Cardiac muscle cell (in vitro differentiated cells and primary cell): Measurements from ENCODE around the gene CHN2. TPM values are rescaled to one million over a fixed set of nuclear protein-coding genes. Genes with fewer than 3 reads are reported as not detected.

Experiments
- DNase-seq, 2 donors: peaks; one replicate each; pipeline versions ENCODE4 v3.0.0 to v3.0.0-alpha.2; 2010 to 2017; ENCODE audit warnings: low read depth in 1 of 2, low spot score in 1 of 2
- H3K27ac ChIP-seq: fragments of 200-600 bp; sonication (generic); 2 replicates; pipeline ENCODE4 v1.5.1; 2016
- H3K27me3 ChIP-seq: fragments of 200-600 bp; sonication (generic); 2 replicates; pipeline ENCODE4 v1.6.0; 2016; ENCODE audit warnings: control low read depth
- H3K36me3 ChIP-seq: fragments of 200-600 bp; sonication (generic); 2 replicates; pipeline ENCODE4 v1.5.1; 2016; ENCODE audit warnings: control low read depth
- H3K4me1 ChIP-seq: fragments of 200-600 bp; sonication (generic); 2 replicates; pipeline ENCODE4 v1.8.1; 2017; ENCODE audit warnings: low read depth, mild to moderate bottlenecking, mixed run types
- H3K4me3 ChIP-seq: fragments of 200-600 bp; sonication (generic); 2 replicates; pipeline ENCODE4 v1.5.1; 2016; ENCODE audit warnings: mild to moderate bottlenecking
- H3K9me3 ChIP-seq: fragments of 200-600 bp; sonication (generic); 2 replicates; pipeline ENCODE4 v1.5.1; 2017; ENCODE audit warnings: low read depth, mild to moderate bottlenecking, control low read depth
- polyA plus RNA-seq: library from polyadenylated mRNA; unstranded; fragments of >200 nt; fragmentation: Nextera tagmentation; extraction: Ambion mirVana; gene quantifications from 2 replicates; pipeline ENCODE4 v1.2.1, GENCODE V29; 2016
- total RNA-seq: library from RNA; depleted of rRNA; stranded (reverse); fragments of >200 nt; gene quantifications from 2 replicates; pipeline ENCODE4 v1.2.3, GENCODE V29; 2016
- TF ChIP-seq, protein P1 (sequence below): IDR thresholded peaks from 2 replicates; pipeline ENCODE4 v1.5.1; 2012; ENCODE audit warnings: low read depth, mild to moderate bottlenecking, low read length

Gene CHN2
- total and polyA plus RNA-seq, 2 experiments from 2014 or later = 16.0 to 30.5 TPM

DNA sequence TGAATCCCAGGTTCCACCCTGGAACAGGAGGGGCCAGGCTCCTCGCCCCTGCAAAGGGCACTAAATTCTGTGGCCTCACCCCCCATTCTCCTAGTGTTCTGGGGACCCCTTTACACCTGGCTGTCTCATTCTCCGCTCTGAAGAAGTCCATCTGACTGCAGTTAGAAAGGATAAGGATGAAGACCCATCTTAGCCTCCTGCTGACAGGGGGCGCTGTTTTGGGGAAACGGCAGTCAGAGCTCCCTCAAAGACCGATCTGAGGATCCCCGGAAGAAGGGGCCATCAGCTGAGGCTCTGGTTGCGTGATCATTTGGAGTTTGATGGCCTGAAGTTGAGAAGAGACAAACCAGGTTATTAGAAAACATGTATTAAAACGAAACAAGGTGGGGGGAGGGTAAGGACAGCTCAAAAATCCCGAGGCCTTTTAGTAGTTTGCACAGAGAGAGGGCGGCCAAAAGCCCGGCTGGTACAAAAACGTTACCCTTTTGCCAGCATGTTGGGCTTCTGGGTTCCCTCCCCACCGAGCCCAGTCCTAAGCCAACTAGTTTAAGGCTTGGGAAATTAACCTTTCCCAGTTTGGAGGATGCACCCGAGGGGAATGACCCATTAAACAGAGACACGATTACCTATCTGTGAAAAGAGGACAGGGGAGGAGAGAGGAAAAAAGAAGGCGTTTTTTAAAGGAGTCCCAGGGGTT is 102.8 kb downstream of the CHN2 start:
- TF ChIP-seq, protein P1, sequence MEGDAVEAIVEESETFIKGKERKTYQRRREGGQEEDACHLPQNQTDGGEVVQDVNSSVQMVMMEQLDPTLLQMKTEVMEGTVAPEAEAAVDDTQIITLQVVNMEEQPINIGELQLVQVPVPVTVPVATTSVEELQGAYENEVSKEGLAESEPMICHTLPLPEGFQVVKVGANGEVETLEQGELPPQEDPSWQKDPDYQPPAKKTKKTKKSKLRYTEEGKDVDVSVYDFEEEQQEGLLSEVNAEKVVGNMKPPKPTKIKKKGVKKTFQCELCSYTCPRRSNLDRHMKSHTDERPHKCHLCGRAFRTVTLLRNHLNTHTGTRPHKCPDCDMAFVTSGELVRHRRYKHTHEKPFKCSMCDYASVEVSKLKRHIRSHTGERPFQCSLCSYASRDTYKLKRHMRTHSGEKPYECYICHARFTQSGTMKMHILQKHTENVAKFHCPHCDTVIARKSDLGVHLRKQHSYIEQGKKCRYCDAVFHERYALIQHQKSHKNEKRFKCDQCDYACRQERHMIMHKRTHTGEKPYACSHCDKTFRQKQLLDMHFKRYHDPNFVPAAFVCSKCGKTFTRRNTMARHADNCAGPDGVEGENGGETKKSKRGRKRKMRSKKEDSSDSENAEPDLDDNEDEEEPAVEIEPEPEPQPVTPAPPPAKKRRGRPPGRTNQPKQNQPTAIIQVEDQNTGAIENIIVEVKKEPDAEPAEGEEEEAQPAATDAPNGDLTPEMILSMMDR = peak; percentile 18
- no peaks in the 10 kb centered on the region for H3K36me3 ChIP-seq
- H3K4me1 ChIP-seq = no peaks in the 10 kb centered on the region
- DNase-seq = no peak
- no peaks in the 10 kb centered on the region for H3K27me3 ChIP-seq
- H3K4me3 ChIP-seq = no peak overlapping the region
- no peaks in the 10 kb centered on the region for H3K9me3 ChIP-seq
- no peak overlapping the region for H3K27ac ChIP-seq

DNA sequence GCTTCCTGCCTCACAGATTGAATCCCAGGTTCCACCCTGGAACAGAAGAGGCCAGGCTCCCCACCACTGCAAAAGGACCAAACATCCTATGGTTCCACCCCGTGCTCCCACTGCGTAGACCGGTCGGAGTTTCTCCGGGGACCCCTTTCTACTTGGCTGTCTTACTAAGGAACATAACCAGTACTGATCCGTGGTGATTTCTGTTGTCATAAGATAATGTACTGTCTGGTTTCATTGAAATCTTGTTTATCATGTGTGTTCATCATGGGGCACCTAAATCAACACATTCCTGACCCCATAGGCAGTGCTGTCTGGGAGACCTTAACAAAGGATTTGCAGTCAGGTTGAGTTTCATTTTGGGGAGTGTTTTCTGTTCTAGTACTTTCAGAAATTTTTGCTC is 104.5 kb downstream of the CHN2 start:
- H3K27ac ChIP-seq = no peak overlapping the region
- no peaks in the 10 kb centered on the region for H3K36me3 ChIP-seq
- H3K4me1 ChIP-seq = no peaks in the 10 kb centered on the region
- TF ChIP-seq, protein P1 = no peak
- DNase-seq = no peak
- no peaks in the 10 kb centered on the region for H3K27me3 ChIP-seq
- no peaks in the 10 kb centered on the region for H3K9me3 ChIP-seq
- no peak overlapping the region for H3K4me3 ChIP-seq

DNA sequence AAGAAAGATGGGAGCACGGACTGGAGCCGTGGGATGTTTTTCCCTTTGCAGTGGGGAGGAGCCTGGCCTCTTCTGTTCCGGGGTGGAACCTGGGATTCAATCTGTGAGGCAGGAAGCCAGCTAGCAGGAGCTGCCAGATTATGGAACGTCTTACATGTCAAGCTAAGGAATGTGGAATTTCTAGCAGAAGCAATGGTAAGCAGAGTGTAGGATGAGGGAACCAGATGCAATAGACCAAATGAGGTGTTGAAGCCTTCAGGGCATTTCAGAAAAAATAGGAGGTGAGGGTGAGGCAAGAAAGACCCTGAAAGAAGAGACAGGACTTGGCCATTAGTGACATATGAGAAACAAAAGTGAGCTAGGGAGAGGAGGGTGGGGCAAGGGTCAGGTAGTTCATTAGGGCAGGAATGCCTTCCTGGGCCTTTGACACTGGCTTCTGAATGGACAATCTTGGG is 105.5 kb downstream of the CHN2 start:
- Histone ChIP-seq H3K36me3 (no peaks in the 10 kb centered on the region), H3K4me3 (no peak overlapping the region), H3K9me3 (no peaks in the 10 kb centered on the region), H3K27ac (no peak overlapping the region), H3K4me1 (no peaks in the 10 kb centered on the region), H3K27me3 (no peaks in the 10 kb centered on the region)
- TF ChIP-seq, protein P1 = no peak
- peak in 1 of 2 donors; percentile 64 for DNase-seq

DNA sequence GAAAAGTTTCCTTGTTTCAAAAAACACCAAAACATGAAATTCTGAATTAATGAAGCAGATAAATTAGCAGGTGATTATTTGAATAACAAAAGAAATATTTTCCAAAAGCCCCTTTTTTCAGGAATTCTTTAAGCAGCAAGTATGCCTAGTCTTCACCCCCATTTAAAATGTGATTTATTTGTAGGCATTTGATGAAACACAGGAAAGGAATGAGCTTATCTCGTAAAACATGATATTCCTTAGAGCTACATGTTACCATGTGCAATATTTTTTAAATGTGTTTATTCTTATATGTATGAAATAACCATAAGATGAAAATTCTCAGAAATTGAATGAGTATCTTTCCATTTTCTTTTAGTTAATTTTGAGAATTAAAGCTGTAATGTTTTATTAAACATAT is 106.1 kb downstream of the CHN2 start:
- Histone ChIP-seq H3K9me3 (no peaks in the 10 kb centered on the region), H3K36me3 (no peaks in the 10 kb centered on the region), H3K27ac (no peak overlapping the region), H3K27me3 (no peaks in the 10 kb centered on the region), H3K4me3 (no peak overlapping the region), H3K4me1 (no peaks in the 10 kb centered on the region)
- TF ChIP-seq, protein P1 = no peak
- peak in 1 of 2 donors; percentile 34 for DNase-seq

DNA sequence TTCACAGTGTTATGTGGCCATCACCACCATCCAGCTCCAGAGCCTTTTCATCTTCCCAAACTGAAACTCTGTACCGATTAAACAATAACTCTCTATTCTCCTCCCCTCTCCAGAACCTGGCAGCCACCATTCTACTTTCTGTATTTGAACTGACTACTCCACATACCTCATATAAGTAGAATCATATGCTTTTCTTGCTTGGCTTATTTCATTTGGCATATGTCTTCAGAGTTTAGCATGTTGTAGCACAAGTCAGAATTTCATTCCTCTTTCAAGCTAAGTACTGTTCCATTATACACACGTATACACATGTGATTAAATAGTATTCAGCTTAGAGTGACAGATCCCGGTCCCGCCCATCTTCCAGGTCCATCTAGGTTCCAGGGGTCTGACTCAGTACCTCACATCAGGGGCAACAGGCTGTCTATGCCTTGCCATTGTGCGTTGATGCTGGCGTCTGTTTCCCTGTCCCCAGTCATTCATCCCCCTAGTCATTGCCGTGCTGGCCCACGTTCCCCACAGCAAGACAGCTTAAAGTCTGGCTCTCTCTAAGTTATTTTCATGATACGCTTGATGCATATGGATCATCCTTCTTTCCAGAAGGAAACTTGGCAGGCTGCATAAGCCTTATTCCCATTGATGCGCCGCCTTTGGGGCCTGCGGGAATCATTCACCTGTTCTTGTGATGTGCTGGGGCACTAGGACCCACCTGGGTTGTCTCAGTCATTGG is 108.3 kb downstream of the CHN2 start:
- Histone ChIP-seq H3K9me3 (no peaks in the 10 kb centered on the region), H3K27me3 (no peaks in the 10 kb centered on the region), H3K4me1 (no peaks in the 10 kb centered on the region), H3K27ac (no peak overlapping the region), H3K4me3 (no peak overlapping the region), H3K36me3 (no peaks in the 10 kb centered on the region)
- no peak for DNase-seq
- TF ChIP-seq, protein P1 = no peak
